NCI-H748 treated with DMSO at 0.1 percent for 48 hours (cell line): Measurements from ENCODE around the gene SLCO3A1.

Experiments
- DNase-seq: peaks from one replicate; lab custom pipeline; 2025; lab: John Stamatoyannopoulos, UW

Gene SLCO3A1

GRCh38 chr15:91912336-91912735, 58.8 kb downstream of the SLCO3A1 start:
- peak; percentile 68 for DNase-seq

- no peak for DNase-seq
Measured at GRCh38 chr15:91913560-91913959, 60.1 kb downstream of the SLCO3A1 start.

GRCh38 chr15:91915576-91915975, 62.1 kb downstream of the SLCO3A1 start:
- DNase-seq, result peak; percentile 97

DNA sequence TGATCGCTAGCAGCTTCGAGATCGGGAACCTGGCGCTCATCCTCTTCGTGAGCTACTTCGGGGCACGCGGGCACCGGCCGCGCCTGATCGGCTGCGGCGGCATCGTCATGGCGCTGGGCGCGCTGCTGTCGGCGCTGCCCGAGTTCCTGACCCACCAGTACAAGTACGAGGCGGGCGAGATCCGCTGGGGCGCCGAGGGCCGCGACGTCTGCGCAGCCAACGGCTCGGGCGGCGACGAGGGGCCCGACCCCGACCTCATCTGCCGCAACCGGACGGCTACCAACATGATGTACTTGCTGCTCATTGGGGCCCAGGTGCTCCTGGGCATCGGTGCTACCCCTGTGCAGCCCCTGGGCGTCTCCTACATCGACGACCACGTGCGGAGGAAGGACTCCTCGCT, 62.5 kb downstream of the SLCO3A1 start:
- DNase-seq, result no peak

- DNase-seq, result no peak
Measured at GRCh38 chr15:91917686-91918360, 64.3 kb downstream of the SLCO3A1 start.

DNA sequence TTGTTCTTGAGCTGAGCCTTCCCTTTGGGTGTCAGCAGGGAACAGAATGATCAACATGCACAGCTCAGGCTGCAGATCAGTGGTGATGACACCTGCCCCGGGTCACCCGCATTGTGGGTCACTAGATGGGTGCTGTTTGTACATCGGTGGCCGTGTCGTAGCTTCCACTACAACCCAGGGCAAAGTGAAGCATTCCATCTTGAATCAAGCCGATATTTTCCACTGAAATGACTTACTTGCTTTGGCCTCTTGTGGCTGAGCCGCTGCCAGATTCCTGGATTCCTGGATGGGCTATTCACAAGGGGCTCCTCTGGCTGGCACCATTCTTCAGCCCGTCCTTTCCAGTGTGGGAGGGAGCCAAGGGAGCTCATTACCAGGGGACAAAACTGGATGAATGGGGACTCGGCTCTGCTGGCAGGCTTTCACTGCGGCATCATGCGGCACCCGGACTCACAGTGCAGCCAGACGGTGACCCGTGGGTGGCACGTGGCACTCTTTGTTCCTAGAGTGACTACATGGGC, 65.6 kb downstream of the SLCO3A1 start:
- DNase-seq, result no peak

DNA sequence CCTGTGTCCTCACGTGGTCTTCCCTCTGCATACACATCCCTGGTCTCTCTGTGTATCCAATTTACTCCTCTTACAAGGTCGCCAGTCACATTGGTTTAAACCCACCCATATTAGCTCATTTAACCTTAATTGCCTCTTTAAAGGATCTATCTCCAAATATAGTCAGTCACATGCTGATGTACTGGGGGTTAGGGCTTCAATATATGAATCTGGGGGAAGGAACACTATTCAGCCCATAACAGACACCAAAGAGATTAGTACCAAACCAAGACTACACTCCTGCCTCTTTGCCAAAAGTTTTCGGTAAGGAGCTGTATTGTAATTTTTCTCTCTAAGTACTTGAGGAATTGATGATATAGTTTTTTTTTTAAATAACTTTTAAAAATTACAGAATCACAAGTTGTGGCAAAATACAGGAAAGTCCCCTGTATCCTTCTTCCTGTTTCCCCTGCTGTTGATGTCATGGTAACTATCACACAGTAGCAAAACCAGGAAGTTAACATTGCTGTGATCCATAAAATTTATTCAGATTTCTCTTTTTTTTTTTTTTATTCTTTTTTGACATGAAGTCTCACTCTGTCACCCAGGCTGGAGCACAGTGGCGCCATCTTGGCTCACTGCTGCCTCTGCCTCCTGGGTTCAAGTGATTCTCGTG, 67.8 kb downstream of the SLCO3A1 start:
- DNase-seq, result no peak

GRCh38 chr15:91921843-91922198, 68.3 kb downstream of the SLCO3A1 start:
- DNase-seq, result no peak

- peak; percentile 51 for DNase-seq
Measured at GRCh38 chr15:91922646-91923547, 69.4 kb downstream of the SLCO3A1 start.

GRCh38 chr15:91924183-91924582, 70.7 kb downstream of the SLCO3A1 start:
- DNase-seq, result no peak

DNA sequence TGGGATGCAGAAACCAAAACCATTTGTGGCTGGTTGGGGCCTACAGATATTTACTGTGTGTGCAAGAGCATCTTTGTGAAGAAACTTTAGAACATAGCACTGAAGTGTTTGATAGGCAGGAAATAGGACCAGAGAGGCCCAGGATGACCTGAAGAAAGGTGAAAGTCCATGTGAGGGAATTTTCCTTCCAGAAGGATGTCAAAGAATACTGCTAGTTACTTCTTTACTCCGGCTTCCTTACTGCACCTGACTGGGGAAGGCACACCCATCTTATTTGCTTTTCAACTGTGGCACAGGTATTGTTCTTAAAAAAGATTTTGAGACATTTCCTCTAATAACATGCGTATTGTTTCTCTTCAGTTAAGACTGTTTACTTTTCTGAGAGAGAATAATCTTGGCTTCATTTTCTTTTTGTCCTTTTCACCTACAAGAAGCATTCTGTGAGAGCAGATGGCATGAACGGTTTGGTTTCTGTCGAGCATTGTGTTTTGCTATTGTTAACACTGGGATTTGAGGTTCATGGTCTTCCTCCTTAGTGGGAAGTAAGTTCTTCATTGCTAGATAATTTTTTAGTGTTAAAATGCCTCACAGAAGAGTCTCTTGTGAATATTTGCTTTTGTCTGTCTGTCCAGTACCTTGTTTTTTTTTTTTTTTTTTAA, 71.5 kb downstream of the SLCO3A1 start:
- no peak for DNase-seq

GRCh38 chr15:91925794-91926193, 72.3 kb downstream of the SLCO3A1 start:
- DNase-seq, result no peak

GRCh38 chr15:91926908-91927270, 73.4 kb downstream of the SLCO3A1 start:
- peak; percentile 16 for DNase-seq

DNA sequence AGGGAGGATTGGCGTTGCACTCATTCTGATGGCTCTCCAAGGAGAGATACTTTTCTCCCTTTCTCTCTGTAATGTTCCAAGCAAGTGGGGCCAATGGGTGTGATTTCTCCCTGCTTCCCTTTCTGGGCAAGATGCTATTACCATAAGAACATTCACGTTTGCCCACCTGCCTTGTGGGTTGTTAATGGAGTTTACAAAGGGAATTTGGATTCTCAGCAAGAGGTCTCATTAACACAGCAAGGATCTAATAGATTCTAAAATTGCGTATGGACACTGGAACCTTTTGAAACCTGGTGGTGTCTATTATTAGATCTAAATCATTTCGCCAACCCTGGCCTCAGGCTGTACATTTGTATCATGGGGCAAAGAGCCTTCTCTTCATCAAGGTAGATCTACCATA, 74.1 kb downstream of the SLCO3A1 start:
- DNase-seq, result peak; percentile 87

- no peak for DNase-seq
Measured at GRCh38 chr15:91928675-91929074, 75.2 kb downstream of the SLCO3A1 start.

- no peak for DNase-seq
Measured at GRCh38 chr15:91929509-91929908, 76.0 kb downstream of the SLCO3A1 start.

- no peak for DNase-seq
Measured at GRCh38 chr15:91930092-91930491, 76.6 kb downstream of the SLCO3A1 start.

DNA sequence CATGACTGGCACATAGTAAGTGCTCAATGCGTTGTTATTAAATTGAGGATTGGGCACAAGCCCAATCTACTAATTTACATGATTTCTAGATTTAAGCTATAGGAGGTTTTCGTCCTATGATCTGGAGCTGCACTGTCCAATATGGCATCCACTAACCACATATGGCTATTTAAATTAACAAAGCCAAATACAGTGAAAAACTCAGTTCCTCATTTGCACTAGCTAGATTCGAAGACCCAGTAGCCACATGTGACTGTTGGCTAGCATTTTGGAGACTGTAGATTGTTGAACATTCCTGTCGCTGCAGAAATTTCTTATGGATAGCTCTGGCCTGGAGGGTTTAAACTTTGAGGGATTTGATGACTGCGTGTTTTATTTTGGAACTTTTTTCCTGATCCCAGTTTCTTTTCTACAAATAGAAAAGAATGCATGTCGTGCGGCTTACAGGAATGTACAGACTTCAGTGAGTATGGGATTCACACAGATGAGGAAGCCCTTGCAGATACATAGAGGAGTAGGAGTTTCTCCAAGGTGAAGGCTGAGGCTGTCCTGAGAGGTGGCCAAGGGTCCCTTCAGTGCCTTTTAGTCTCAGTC, 82.8 kb downstream of the SLCO3A1 start:
- DNase-seq, result no peak

DNA sequence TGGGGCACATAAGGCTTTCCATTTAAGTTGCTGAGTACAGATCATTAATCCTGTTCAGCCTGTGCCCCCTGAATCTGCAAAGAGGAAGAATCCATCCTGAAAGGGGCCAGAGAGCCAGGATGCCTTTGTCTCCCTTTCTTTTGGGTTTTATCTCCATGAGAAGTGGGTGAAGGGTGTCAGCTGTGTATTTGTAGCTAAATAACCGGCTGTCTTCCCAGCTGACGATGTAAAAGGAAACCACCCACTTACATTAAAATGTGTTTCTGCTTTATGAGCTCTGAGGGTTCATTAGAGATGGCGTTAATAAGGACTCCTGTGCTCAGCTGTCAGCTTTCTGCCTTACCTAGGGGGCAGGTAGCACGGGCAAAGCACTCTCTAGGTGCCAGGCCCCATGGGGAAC, 83.4 kb downstream of the SLCO3A1 start:
- DNase-seq, result no peak

GRCh38 chr15:91938136-91938535, 84.6 kb downstream of the SLCO3A1 start:
- no peak for DNase-seq

DNA sequence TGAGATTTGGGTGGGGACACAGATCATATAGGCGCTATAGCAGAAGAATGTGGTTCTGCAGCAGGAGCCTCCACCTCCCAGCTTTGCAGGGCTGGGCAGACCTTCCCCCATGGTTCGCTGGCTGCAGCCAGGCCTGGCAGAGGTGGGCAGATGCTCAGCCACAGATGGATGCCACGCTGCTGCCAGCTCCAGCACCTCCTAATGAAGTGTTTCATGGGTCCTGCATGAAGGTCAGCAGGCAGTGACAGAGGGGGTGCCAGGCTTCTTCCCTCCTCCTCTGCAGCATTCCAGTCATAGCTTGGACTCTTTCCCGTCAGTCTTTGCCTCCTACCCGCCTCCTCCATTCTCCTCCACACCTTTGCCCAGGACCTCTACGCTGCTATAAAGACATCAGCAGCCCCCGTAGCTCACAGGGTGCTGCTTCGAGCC, 85.9 kb downstream of the SLCO3A1 start:
- no peak for DNase-seq
